ENCODE measurements around the gene AJM1.

The AJM1 gene

DNA sequence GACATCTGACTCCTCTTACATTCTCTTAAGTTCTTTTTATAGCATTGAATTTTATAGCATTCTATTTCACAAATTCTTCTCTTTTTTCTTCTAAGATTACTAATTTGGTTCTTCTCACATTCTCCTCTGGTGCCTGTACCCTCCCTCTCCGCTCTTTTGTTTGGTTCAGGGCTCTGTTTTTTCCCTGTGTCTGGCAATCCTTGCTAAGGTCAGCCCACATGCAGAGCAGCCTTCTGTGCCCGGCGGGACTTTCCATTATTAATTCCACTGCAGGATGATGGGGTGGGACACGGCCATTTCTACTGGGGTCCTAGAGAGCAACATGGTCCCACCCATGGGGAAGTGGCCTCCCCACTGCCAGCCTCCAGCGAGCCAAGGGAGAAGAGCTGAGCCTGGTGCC lies 34.2 kb downstream of the AJM1 start:
- Histone ChIP-seq H2BK5ac (ENCODE audit: low read length) (no peak overlapping the region), H3K27ac (replicated peaks; ENCODE audit: low read length) (no peak overlapping the region), H3K36me3 (replicated peaks in 1 of 2; ENCODE audit: control insufficient read depth in 2 of 2, insufficient read depth in 2 of 2, low read length in 2 of 2) (no peaks in the 10 kb centered on the region), H3K4ac (ENCODE audit: low read length) (no peak overlapping the region), H3K79me1 (ENCODE audit: low read depth, low read length) (peaks cover 2% of the 10 kb centered on the region), H3K14ac (ENCODE audit: low read length) (no peak overlapping the region), H4K91ac (ENCODE audit: low read depth, low read length, poor library complexity) (no peak overlapping the region), H3K23ac (ENCODE audit: low read depth, low read length, poor library complexity) (no peak overlapping the region), H2BK15ac (ENCODE audit: low read length) (no peak overlapping the region), H3K9me3 (replicated peaks in 1 of 2; ENCODE audit: control insufficient read depth in 2 of 2, insufficient read depth in 1 of 2, low read depth in 1 of 2, low read length in 2 of 2) (peaks cover 8 to 18% of the 10 kb centered on the region in 2 donors), H4K8ac (ENCODE audit: low read depth, low read length) (no peak overlapping the region), H2AFZ (ENCODE audit: low read length) (peak overlapping the region; percentile 69), H3K4me1 (ENCODE audit: control insufficient read depth in 2 of 2, insufficient read depth in 1 of 2, low read depth in 1 of 2, low read length in 2 of 2) (peaks cover 3% of the 10 kb centered on the region in 2 donors), H2BK12ac (ENCODE audit: low read length) (no peak overlapping the region), H2BK120ac (ENCODE audit: low read depth, low read length) (no peak overlapping the region), H2AK5ac (ENCODE audit: low read depth, low read length) (no peak overlapping the region), H3K9ac (ENCODE audit: low read depth, low read length, poor library complexity) (no peak overlapping the region), H3K4me3 (ENCODE audit: low read length in 2 of 2) (no peak overlapping the region), H3K18ac (ENCODE audit: low read length) (no peak overlapping the region), H3K4me2 (ENCODE audit: insufficient read depth, low read length, poor library complexity, severe bottlenecking) (no peak overlapping the region), H3K27me3 (ENCODE audit: control insufficient read depth in 3 of 3, insufficient read depth in 3 of 3, low read depth in 1 of 3, low read length in 3 of 3) (no peaks in the 10 kb centered on the region)
- WGBS, 2 donors (ENCODE audit: extremely low coverage in 2 of 2, insufficient read length in 2 of 2, insufficient replicate concordance in 1 of 2): no CpG with 5 or more reads among the region's 5 CpGs
- no peak for DNase-seq (ENCODE audit: low spot score)

DNA sequence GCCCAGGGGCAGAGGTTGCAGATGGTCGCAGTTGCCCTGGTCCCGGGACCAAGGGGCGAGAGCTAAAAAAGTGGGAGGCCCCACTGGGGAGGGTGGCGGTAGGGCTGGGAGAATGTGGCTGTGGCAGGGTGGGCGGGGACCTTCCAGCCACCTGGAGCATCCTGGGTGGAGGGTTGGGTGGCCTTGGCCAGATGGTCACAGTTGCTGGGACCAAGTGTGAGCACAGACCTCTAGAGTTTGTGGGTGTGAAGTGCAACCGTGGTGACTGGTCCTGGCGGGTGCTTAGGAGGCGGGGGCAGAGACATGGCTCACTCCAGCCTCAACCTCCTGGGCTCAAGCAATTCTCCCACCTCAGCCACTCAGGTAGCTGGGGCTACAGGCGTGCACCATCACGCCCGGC lies 38.4 kb downstream of the AJM1 start:
- Histone ChIP-seq H3K79me1 (ENCODE audit: low read depth, low read length) (peaks cover 3% of the 10 kb centered on the region), H2AK5ac (ENCODE audit: low read depth, low read length) (no peak overlapping the region), H3K9ac (ENCODE audit: low read depth, low read length, poor library complexity) (no peak overlapping the region), H2BK12ac (ENCODE audit: low read length) (no peak overlapping the region), H3K27ac (replicated peaks; ENCODE audit: low read length) (no peak overlapping the region), H3K4me1 (ENCODE audit: control insufficient read depth in 2 of 2, insufficient read depth in 1 of 2, low read depth in 1 of 2, low read length in 2 of 2) (peaks cover 5 to 9% of the 10 kb centered on the region in 2 donors), H2BK120ac (ENCODE audit: low read depth, low read length) (no peak overlapping the region), H4K8ac (ENCODE audit: low read depth, low read length) (no peak overlapping the region), H3K4me3 (ENCODE audit: low read length in 2 of 2) (no peak overlapping the region), H4K91ac (ENCODE audit: low read depth, low read length, poor library complexity) (no peak overlapping the region), H3K27me3 (ENCODE audit: control insufficient read depth in 3 of 3, insufficient read depth in 3 of 3, low read depth in 1 of 3, low read length in 3 of 3) (no peaks in the 10 kb centered on the region), H2BK15ac (ENCODE audit: low read length) (no peak overlapping the region), H3K4ac (ENCODE audit: low read length) (no peak overlapping the region), H3K4me2 (ENCODE audit: insufficient read depth, low read length, poor library complexity, severe bottlenecking) (no peak overlapping the region), H2AFZ (ENCODE audit: low read length) (no peak overlapping the region), H3K9me3 (replicated peaks in 1 of 2; ENCODE audit: control insufficient read depth in 2 of 2, insufficient read depth in 1 of 2, low read depth in 1 of 2, low read length in 2 of 2) (no peaks in the 10 kb centered on the region), H3K18ac (ENCODE audit: low read length) (no peak overlapping the region), H3K14ac (ENCODE audit: low read length) (no peak overlapping the region), H3K23ac (ENCODE audit: low read depth, low read length, poor library complexity) (no peak overlapping the region), H2BK5ac (ENCODE audit: low read length) (no peak overlapping the region), H3K36me3 (replicated peaks in 1 of 2; ENCODE audit: control insufficient read depth in 2 of 2, insufficient read depth in 2 of 2, low read length in 2 of 2) (no peaks in the 10 kb centered on the region)
- DNase-seq (ENCODE audit: low spot score): no peak
- no CpG with 5 or more reads among the region's 11 CpGs for WGBS, 2 donors (ENCODE audit: extremely low coverage in 2 of 2, insufficient read length in 2 of 2, insufficient replicate concordance in 1 of 2)

DNA sequence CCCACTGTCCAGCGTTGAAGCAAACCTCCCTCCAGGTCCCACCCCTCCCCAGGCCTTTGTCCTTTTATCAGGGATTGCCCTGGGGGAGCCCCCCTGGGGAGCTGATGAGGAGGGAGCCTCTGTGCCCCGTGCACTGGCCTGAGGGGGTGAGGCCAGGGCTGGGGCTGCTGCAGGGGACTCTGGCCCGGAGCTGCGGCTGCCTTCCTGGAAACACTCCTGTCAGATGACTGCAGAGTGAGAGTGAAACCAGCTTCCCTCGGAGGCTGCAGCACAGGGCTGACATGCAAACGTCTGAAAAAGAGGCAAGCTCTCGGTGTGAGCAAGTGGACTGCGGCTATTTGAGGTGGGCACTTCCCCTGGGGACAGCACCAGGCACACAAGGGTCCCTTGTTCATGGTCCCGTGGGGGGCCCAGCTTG lies 39.4 kb downstream of the AJM1 start:
- H3K14ac ChIP-seq (ENCODE audit: low read length): no peak overlapping the region
- no peak for DNase-seq (ENCODE audit: low spot score)
- WGBS, 2 donors (ENCODE audit: extremely low coverage in 2 of 2, insufficient read length in 2 of 2, insufficient replicate concordance in 1 of 2): no CpG with 5 or more reads among the region's 9 CpGs
- H3K18ac ChIP-seq (ENCODE audit: low read length): no peak overlapping the region
- H2AFZ ChIP-seq (ENCODE audit: low read length): peak overlapping the region; percentile 50
- H3K36me3 ChIP-seq (replicated peaks in 1 of 2; ENCODE audit: control insufficient read depth in 2 of 2, insufficient read depth in 2 of 2, low read length in 2 of 2): no peaks in the 10 kb centered on the region
- H3K27ac ChIP-seq (replicated peaks; ENCODE audit: low read length): no peak overlapping the region
- no peak overlapping the region for H2BK15ac ChIP-seq (ENCODE audit: low read length)
- H3K4me2 ChIP-seq (ENCODE audit: insufficient read depth, low read length, poor library complexity, severe bottlenecking): no peak overlapping the region
- H3K9me3 ChIP-seq (replicated peaks in 1 of 2; ENCODE audit: control insufficient read depth in 2 of 2, insufficient read depth in 1 of 2, low read depth in 1 of 2, low read length in 2 of 2): no peaks in the 10 kb centered on the region
- no peak overlapping the region for H3K4ac ChIP-seq (ENCODE audit: low read length)
- H2AK5ac ChIP-seq (ENCODE audit: low read depth, low read length): no peak overlapping the region
- H3K4me1 ChIP-seq (ENCODE audit: control insufficient read depth in 2 of 2, insufficient read depth in 1 of 2, low read depth in 1 of 2, low read length in 2 of 2): peaks cover 5 to 9% of the 10 kb centered on the region in 2 donors
- no peak overlapping the region for H2BK5ac ChIP-seq (ENCODE audit: low read length)
- H4K8ac ChIP-seq (ENCODE audit: low read depth, low read length): no peak overlapping the region
- peaks cover 4% of the 10 kb centered on the region for H3K79me1 ChIP-seq (ENCODE audit: low read depth, low read length)
- no peak overlapping the region for H2BK12ac ChIP-seq (ENCODE audit: low read length)
- H3K9ac ChIP-seq (ENCODE audit: low read depth, low read length, poor library complexity): no peak overlapping the region
- H4K91ac ChIP-seq (ENCODE audit: low read depth, low read length, poor library complexity): no peak overlapping the region
- H3K23ac ChIP-seq (ENCODE audit: low read depth, low read length, poor library complexity): no peak overlapping the region
- no peak overlapping the region for H3K4me3 ChIP-seq (ENCODE audit: low read length in 2 of 2)
- H3K27me3 ChIP-seq (ENCODE audit: control insufficient read depth in 3 of 3, insufficient read depth in 3 of 3, low read depth in 1 of 3, low read length in 3 of 3): no peaks in the 10 kb centered on the region
- H2BK120ac ChIP-seq (ENCODE audit: low read depth, low read length): no peak overlapping the region

DNA sequence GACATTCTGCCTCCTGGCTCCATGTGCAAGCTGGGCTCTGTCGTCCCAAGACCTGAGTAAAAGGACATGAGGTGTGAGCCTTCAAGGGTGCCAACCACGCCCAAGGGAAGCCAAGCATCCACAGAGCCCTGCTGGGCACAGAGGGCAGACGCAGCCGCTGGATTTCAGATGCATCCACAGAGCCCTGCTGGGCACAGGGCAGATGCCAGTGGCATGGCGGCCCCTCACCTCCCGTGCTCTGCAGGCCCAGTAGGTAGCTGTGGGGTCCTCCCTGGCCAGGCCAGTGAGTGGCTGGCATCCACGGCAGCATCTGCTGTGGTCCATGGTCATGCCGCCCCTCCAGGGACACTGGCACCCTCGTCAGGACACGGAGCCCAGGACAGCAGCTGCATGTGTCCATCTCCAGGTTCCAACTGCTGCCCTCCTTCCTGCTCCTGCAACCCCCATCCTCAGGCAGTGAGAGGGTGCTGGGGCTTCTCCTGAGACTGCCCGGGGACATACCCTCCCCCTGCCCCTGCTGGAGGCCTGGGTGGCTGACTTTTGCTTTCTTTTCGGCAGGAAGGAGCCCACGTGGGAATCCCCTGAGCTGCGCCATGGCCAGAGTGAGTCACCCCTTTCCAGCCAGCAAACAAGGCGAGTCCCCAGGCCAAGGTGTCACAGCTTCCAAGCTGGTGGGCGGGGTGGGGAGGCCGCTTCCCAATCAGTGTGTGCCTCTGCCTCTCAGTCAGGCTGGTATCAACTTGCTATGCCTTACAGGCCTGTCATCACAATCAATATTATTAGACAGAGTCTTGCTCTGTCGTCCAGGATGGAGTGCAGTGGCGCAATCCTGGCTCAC lies 40.0 kb downstream of the AJM1 start:
- H2AK5ac ChIP-seq (ENCODE audit: low read depth, low read length): peak overlapping the region; percentile 92
- H3K14ac ChIP-seq (ENCODE audit: low read length): peak overlapping the region; percentile 63
- peak overlapping the region; percentile 78 for H2BK5ac ChIP-seq (ENCODE audit: low read length)
- H3K4me2 ChIP-seq (ENCODE audit: insufficient read depth, low read length, poor library complexity, severe bottlenecking): no peak overlapping the region
- H3K79me1 ChIP-seq (ENCODE audit: low read depth, low read length): peaks cover 11% of the 10 kb centered on the region
- peaks cover 8 to 12% of the 10 kb centered on the region in 2 donors for H3K4me1 ChIP-seq (ENCODE audit: control insufficient read depth in 2 of 2, insufficient read depth in 1 of 2, low read depth in 1 of 2, low read length in 2 of 2)
- no peak for DNase-seq (ENCODE audit: low spot score)
- H3K27ac ChIP-seq (replicated peaks; ENCODE audit: low read length): no peak overlapping the region
- no peak overlapping the region for H2BK120ac ChIP-seq (ENCODE audit: low read depth, low read length)
- WGBS, 2 donors (ENCODE audit: extremely low coverage in 2 of 2, insufficient read length in 2 of 2, insufficient replicate concordance in 1 of 2): no CpG with 5 or more reads among the region's 19 CpGs
- H4K91ac ChIP-seq (ENCODE audit: low read depth, low read length, poor library complexity): no peak overlapping the region
- peak overlapping the region; percentile 94 for H2BK12ac ChIP-seq (ENCODE audit: low read length)
- no peak overlapping the region for H4K8ac ChIP-seq (ENCODE audit: low read depth, low read length)
- H3K9me3 ChIP-seq (replicated peaks in 1 of 2; ENCODE audit: control insufficient read depth in 2 of 2, insufficient read depth in 1 of 2, low read depth in 1 of 2, low read length in 2 of 2): no peaks in the 10 kb centered on the region
- H3K4me3 ChIP-seq (ENCODE audit: low read length in 2 of 2): no peak overlapping the region
- H2AFZ ChIP-seq (ENCODE audit: low read length): peak overlapping the region; percentile 50
- H2BK15ac ChIP-seq (ENCODE audit: low read length): peak overlapping the region; percentile 33
- peak overlapping the region; percentile 80 for H3K23ac ChIP-seq (ENCODE audit: low read depth, low read length, poor library complexity)
- H3K4ac ChIP-seq (ENCODE audit: low read length): no peak overlapping the region
- H3K36me3 ChIP-seq (replicated peaks in 1 of 2; ENCODE audit: control insufficient read depth in 2 of 2, insufficient read depth in 2 of 2, low read length in 2 of 2): no peaks in the 10 kb centered on the region
- H3K9ac ChIP-seq (ENCODE audit: low read depth, low read length, poor library complexity): peak overlapping the region; percentile 84
- H3K18ac ChIP-seq (ENCODE audit: low read length): peak overlapping the region; percentile 8
- no peaks in the 10 kb centered on the region for H3K27me3 ChIP-seq (ENCODE audit: control insufficient read depth in 3 of 3, insufficient read depth in 3 of 3, low read depth in 1 of 3, low read length in 3 of 3)

Data from neuronal stem cell (in vitro differentiated cells).